Measurements from ENCODE around the gene MYT1.
A peak's percentile ranks its signal among the peaks of the same experiment; 100 is the strongest.
"Not testable (repeated sequence)": the region's sequence is repeated elsewhere in the genome, so short reads cannot be mapped to it uniquely, and the experiment has no call there.

The MYT1 gene

DNA sequence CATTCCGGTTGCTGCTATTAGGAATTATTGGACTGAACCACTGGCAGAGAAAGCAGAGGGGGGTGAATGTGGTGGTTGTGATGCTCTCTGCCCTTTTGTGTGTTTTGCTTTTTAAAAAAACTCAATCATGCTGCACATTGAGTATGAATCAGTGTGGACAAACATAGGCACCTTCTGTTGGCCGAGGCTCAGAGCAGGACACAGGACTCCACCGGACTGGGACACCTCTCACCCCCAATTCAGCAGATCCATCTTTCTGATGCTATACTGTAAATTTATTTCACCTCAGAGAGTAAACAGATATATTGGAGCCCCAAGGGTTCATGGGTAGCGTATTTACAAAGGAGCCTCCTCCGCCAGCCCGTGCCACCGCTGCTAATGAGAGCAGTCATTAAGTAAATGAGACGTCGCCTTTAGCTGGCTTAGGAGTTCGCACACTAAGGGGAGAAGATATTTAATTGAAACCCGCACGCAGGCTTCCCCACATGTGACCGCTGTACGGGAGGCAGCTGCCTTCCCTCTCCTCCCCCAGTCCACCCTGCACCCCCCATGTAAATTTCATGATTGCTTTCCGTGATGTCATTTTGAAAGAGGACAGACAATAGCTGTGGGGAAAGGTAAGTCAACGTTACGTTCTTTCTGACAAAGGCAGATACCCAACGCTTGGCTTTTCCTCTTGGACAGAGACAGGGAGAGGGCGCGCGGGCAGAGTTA is at the start of gene MYT1:
TSS of gene MYT1 (plus strand) at position 330 of the 714 bp plus-strand sequence. CDS start 34,410 bp downstream, outside the sequence.
- no peak for DNase-seq

DNA sequence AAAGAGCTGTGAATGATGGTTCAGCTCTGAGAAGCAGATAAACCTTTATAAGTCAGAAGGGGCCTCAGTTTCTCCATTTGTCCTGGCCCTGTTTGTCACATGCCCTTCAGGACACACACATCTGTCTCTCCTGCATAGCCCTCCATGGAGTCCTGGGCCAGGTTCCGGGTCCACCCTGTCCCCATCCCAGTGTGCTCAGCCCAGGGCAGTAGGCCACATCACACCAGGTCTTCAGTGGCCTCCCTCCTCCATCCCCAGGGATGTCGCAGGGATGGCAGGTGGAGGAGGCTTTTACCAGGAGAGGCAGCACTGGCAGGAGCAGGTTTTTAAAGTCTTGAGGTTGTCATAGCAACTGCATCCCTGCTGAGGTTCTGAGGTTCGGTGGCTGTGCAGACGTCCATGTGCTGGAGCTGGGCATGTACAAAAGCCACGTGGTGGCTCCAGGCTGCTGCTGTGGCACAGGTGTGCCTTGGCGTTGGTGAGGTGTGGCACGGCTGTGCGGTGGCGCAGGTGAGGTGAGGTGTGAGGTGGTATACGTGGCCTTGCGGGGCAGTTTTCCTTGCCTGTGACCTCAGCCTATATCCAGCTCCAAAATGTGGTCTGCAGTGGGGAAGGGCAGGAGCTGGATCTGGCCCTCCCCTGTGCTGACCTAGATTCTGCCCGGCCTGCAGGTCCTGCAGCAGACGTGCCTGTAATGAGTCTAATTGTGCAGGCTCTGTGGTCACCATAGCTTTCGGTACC is 48.9 kb upstream of the MYT1 start:
- DNase-seq, result peak; percentile 3

DNA sequence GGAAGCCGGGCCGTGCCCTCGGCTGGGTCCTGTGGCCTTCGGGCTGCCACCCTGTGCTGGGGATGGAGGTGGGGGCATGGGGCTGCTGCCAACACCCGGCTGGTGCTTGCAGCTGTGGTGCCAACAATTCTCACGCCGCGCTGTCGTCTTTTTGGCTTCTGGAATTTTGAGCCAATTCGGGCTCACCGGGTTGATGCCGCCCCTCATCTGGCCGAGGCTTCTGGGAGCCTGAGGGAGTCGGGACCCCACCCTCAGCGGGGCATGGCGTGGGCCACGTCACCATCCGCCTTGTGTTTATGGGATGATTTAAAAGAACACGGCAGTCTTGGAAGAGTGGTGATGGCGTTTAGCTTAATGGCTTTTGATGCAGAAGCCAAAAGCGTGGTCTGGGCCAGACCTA is 48.2 kb upstream of the MYT1 start:
- no peak for DNase-seq

DNA sequence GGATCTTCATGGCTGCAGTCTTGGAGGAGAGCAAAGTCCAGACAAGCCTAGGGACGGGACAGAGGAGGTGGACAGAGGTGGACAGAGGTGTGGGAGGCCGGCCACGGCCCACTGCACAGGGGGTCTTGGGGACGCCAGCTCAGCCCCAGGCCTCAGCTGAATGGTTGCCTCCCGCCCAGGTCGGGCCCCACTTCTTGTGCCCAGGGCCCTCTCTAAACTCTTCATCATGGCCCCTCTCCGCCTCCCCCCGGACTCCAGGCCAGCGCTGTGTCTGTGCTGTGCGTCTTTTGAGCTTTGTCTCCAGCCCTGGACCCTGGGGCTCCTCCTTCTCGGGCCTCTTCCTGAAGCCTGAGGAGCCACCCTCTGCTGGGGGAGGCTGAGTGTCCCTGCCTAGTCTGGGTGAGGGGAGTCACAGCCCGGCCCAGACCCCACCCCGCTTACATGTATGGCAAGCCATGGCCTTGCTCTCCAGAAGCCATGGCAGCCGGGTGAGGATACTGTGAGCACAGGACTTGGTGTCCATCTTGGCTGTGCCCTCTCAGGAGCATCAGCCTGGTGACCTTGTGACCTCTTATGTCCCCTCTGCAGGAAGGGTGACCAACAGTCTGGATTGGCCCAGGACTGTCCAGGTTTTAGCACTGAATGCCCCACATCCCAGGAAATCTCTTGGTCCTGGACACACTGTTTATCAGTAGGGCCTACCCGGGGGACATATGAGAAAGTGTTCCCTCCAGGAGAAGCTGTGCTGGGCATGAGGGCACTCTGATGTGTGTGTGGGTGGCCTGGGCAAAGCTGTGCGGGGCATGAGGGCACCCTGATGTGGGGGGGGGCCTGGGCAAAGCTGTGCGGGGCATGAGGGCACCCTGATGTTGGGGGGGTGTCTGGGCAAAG is 47.5 kb upstream of the MYT1 start:
- no peak for DNase-seq

DNA sequence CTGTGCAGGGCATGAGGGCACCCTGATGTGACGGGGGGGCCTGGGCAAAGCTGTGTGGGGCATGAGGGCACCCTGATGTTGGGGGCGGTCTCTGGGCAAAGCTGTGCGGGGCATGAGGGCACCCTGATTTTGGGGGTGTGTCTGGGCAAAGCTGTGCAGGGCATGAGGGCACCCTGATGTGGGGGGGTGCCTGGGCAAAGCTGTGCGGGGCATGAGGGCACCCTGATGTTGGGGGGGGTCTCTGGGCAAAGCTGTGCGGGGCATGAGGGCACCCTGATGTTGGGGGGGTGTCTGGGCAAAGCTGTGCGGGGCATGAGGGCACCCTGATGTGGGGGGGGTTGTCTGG is 46.8 kb upstream of the MYT1 start:
- not testable (repeated sequence) for DNase-seq

DNA sequence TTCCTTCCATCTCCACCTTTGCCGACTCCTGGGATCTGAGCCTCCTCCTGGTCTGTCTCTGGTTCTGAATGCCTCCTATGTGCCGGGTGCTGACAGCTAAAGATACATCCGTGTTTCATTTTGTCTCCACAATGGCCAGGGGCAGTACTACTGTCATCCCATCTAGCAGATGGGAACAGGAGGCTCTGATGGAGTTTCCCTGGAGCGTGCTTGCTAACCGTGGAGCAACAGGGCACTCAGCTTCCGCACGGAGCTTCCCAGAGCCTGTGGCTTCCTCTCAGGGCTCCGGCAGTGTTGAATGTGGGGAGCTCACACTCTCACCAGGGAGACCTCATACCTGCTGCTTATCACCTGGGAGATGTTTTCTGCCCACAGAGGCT is 45.0 kb upstream of the MYT1 start:
- no peak for DNase-seq

DNA sequence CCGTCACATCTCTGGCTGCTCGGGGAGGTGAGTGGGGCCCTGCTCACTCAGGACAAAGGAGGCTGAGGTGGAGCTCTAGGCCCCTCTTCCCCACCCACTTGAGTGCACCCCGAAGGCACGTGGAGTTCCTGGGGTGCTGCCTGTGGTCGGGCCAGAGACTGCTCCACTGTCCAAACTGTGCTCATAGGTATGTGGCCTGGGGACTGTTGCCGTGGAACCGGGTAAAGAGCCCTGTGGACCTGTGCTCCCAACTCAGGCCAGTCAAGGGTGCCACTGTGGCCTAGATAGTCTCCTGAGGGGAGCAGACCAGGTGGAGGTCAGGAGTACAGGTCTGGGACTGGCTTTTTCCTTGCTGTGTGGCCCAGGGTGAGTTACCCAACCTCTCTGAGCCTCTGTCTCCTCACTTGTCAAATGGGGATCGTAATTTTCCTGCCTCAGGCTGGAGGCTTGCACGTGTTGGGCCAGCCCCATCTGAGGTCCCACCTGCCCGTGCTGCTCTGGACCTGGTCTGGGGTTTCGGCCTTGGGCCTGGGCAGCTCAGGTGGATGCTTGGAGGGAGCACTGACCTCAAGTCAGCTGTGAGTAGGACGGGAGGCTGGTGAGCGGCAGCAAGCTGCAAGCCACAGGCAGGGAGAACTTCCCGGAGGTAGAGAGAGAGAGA is 44.4 kb upstream of the MYT1 start:
- DNase-seq, result no peak

DNA sequence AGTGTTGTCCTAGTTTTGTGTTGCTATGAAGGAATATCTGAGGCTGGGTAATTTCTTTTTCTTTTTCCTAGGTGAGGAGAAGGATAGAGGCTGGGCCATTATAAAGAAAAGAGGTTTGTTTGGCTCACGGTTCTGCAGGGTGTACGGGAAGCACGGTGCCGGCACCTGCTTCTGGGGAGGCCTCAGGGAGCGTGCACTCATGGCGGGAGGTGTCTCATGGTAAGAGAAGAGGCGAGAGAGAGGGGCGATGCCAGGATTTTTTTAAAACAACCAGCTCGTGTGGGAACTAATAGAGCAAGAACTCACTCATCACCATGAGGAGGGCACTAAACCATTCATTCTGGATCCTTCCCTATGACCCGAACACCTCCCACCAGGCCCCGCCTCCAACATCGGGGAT is 42.7 kb upstream of the MYT1 start:
- no peak for DNase-seq

DNA sequence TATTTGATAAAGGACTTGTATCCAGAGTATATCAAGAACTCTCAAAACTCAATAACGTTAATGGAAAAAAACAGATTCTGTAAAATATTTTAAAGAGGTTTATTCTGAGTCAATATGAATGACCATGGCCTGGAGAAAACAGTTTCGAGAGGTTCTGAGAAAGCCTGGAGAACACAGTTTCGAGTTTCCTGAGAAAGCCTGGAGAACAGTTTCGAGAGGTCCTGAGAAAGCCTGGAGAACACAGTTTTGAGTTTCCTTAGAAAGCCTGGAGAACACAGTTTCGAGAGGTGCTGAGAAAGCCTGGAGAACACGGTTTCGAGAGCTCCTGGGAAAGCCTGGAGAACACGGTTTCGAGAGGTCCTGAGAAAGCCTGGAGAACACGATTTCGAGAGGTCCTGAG is 41.3 kb upstream of the MYT1 start:
- not testable (repeated sequence) for DNase-seq

DNA sequence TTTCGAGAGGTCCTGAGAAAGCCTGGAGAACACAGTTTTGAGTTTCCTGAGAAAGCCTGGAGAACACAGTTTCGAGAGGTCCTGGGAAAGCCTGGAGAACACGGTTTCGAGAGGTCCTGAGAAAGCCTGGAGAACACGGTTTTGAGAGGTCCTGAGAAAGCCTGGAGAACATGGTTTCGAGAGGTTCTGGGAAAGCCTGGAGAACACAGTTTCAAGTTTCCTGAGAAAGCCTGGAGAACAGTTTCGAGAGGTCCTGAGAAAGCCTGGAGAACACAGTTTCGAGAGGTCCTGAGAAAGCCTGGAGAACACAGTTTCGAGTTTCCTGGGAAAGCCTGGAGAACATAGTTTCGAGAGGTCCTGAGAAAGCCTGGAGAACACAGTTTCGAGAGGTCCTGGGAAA is 40.7 kb upstream of the MYT1 start:
- DNase-seq, result not testable (repeated sequence)

DNA sequence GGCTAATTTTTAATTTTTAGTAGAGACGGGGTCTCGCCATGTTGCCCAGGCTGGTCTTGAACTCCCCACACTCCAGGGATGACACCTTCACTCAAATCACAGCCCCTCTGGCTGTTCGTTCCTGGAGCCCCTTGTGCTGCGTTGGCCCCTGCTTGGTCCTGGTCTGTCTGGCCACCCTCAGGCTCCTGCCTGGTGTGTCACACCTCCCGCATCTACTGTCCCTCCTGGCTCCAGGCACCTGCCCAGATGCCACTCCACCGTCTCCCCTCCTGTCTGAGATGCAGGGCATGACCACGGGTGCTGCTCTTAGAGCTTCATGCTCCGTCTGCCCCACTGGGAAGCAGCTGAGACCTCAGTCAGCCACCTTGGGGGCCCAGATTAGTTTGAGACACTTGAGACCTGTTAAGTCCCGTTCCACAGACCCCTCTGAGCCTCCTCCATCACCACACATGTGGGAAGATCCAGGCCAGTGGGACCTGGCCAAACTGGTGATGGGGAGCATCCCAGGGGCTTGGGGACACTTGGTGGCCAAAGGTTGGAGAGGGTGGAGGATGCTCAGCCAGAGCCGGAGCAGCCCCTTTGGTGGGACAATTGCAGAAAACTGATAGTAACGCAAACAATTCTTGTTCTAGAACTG is 35.0 kb upstream of the MYT1 start:
- DNase-seq, result no peak

DNA sequence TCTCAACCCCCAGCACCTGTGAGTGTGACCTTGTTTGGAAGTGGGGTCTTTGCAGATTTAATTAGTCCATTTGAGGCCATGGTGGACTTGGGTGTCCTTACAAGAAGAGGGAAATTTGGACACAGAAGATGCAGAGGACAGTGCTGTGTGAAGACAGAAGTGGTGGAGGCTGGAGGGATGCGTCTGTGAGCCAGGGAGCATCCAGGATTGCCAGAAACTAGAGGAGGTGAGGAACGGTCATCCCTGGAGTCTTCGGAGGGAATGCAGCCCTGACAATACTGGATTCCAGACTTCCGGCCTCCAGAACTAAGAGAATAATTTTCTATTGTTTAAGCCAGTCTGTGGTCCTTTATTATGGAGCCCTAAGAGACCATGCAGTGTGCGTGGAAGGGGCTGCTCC is 34.0 kb upstream of the MYT1 start:
- DNase-seq, result no peak

DNA sequence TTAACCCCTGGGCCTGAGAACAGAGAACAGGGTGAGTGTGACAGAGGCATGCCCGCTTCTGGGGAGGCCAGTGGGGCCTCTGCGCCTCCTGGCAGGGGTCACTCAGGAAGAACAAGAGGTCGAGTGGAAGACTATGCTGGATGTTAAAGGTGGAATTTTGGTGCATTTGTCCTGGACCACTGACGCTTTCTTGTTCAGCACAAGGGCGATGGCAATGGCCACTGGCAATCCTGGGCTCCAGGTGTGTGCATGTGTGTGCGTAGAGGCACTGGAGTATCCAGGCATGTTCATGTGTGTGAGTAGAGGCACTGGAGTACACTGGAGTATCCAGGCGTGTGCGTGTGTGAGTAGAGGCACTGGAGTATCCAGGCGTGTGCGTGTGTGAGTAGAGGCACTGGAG is 33.4 kb upstream of the MYT1 start:
- DNase-seq, result no peak

DNA sequence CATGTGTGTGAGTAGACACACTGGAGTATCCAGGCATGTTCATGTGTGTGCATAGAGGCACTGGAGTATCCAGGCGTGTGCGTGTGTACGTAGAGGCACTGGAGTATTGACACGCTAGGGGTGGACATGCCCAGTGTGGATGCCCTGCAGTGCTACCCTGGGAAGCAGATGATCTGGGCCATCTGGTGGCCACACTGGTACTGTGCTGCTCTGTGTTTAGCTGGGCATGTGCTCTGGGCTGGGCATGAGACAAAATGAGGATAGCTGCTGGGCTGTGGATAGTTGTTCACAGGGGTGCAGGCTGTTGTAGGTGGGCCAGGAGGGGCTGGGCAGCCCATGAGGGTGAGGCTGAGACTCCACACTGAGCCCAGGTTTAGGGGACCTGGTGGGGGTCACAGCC is 32.8 kb upstream of the MYT1 start:
- DNase-seq, result no peak

DNA sequence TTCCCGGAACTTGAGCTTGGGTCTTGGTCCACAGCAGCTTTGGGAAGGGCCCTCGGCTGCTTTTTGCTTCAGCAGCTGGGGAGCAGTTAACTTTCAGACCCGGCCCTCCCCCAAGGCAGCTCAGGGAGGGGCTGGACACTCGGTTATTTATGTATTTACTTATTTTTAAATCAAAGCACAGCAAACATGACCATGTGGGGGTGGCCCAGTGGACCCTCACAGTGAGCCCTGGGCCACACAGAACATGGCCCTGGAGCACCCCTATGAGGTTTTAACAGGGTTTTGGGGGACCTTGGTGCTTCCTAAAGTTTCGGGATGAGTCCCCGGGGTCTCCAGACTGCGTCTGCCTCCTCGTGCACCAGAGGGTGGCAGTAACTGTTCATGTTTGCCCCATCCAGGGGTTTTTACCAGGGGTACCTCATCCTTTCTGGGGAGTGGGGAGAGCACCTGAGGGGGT is 30.3 kb upstream of the MYT1 start:
- no peak for DNase-seq

DNA sequence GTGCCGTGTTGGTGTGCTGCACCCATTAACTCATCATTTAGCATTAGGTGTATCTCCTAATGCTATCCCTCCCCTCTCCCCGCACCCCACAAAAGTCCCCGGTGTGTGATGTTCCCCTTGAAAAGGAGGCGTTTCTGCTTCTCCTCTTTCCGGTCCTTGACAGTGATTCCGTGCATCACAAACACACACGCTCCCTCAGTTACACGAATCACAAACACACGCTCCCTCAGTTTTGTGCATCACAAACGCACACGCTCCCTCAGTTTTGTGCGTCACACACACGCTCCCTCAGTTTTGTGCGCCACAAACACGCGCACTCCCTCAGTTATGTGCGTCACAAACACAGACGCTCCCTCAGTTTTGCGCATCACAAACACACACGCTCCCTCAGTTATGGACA is 29.5 kb upstream of the MYT1 start:
- DNase-seq, result not testable (repeated sequence)

DNA sequence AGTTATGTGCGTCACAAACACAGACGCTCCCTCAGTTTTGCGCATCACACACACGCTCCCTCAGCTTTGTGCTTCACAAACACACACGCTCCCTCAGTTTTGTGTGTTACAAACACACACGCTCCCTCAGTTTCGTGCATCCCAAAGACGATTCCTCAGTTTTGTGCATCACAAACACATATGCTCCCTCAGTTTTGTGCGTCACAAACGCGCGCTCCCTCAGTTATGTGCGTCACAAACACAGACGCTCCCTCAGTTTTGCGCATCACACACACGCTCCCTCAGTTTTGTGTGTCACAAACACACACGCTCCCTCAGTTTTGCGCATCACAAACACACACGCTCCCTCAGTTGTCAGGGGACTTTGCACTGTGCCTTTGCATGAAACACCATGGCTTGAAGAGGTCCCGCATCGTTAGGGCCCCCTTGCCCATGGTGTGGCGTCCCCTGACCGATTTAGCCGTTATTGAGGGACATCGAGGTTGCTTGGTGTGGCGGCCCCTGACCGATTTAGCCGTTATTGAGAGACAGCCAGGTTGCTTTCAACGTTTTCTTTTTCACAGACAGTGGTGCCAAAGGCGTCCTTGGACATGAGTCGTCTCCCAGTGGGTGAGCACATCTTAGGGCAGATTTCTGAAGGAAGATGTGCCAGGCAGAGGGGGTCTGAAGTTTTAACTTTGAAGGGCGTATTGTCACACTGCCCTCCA is 28.1 kb upstream of the MYT1 start:
- DNase-seq, result no peak

DNA sequence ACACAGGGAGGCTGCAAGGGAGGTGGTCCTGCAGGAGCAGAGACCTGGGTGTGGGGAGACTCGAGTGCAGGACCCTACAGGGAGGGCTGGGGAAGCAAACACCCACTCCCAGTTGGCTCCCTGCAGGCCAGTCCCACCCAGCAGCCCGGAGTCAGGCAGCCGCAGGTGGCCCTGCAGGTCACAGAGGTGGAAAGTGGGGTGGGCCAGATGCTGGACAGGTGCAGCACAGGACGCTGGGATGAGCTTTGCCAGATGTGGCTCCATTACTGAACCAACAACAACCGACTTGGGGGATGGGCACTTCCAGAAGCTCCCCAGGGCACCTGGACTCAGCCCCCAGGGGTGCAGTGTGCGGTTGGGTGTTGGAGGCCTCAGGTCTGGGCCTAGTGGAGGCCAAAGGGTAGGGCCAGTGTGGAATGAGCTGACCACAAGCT is 26.6 kb upstream of the MYT1 start:
- no peak for DNase-seq

DNA sequence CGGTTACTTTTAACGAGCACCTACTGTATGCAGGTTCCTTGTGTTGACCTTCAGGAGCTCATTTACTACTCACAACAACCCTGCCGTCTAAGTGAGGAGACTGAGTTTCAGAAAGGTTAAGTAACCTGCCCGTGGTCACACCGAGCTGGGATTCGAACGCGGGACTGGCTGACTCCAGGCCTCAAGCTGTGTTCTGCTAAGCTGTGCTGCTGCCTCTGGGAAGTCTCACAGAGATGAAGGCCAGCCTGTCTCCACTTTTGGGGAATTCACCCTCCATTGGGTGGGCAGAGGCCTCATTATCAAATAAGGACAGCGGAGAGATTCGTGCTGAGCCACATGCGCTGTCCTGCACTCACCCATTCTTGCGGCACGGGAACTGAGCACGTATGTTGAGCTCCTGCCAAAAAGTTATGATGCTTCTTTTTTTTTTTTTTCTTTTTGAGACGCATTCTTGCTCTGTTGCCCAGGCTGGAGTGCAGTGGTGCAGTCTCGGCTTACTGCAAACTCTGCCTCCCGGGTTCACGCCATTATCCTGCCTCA is 25.9 kb upstream of the MYT1 start:
- no peak for DNase-seq

DNA sequence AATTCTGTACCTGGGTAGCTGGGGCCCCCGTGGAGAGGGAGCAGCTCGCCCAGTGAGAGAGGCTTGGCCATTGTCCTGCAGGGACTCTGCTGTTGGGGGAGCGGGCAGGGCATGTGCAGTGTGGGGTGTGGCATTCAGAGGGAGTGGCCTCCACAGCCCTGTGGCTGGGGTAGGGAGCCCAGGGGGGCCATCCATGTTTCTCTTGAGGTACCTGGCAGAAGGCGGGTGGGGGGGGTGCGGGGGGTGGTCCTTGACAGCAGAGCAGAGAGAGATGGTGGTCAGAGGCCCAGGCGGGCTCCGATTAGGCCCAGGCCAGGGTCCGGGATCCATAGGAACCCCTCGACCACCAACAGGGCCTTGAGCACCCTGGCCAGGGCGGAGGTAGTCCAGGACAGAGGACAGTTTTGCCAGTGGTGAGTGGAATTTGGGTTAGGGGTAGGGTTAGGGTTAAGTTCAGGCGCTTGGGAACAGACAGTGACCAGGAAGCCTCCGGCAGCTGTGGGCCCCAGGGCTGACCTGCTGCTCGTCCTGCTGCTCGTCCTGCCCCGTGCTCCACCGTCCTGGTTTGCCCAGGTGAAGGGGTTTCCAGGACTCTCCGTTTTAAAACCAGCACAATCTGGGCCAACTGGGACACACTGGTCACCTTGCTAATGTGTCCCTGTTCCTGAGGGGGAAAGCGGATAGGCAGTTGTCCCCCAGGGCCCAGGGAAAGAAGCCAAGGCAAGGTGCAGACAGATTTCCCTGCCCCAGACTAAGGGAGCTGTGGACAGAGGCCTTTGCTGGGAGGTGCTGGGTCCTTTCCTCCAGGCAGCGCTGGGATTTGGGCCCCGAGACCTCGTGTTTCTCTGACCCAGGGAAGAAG is 24.8 kb upstream of the MYT1 start:
- no peak for DNase-seq

Data from femur (tissue), 1 donor.